Activated CD8-positive, alpha-beta memory T cell treated with anti-CD3 and anti-CD28 coated beads, Interleukin-2, amount 50 U/mL, for 24 hours (primary cell): ENCODE results near the gene USHBP1.
"Not testable (repeated sequence)": the region's sequence is repeated elsewhere in the genome, so short reads cannot be mapped to it uniquely, and the experiment has no call there.

Experiments used
- DNase-seq: peaks from one replicate; pipeline ENCODE4 v3.0.0-alpha.2; 2020; ENCODE audit errors: extremely low read depth

The USHBP1 gene

GRCh38 chr19:17296273-17296672, 31.7 kb upstream of the USHBP1 start:
- no peak for DNase-seq

GRCh38 chr19:17295551-17295950, 31.0 kb upstream of the USHBP1 start:
- DNase-seq = not testable (repeated sequence)

- no peak for DNase-seq
Measured at GRCh38 chr19:17294051-17294891, 29.7 kb upstream of the USHBP1 start.

- no peak for DNase-seq
Measured at GRCh38 chr19:17293605-17294004, 29.1 kb upstream of the USHBP1 start.

GRCh38 chr19:17292301-17293074, 27.9 kb upstream of the USHBP1 start:
- peak; percentile 45 for DNase-seq

- DNase-seq = no peak
Measured at GRCh38 chr19:17289489-17289888, 24.9 kb upstream of the USHBP1 start.

GRCh38 chr19:17286752-17287151, 22.2 kb upstream of the USHBP1 start:
- no peak for DNase-seq

- DNase-seq = no peak
Measured at GRCh38 chr19:17286263-17286662, 21.7 kb upstream of the USHBP1 start.

- DNase-seq = no peak
Measured at GRCh38 chr19:17285415-17286135, 21.0 kb upstream of the USHBP1 start.

GRCh38 chr19:17283504-17283996, 19.0 kb upstream of the USHBP1 start:
- DNase-seq = no peak

GRCh38 chr19:17282488-17283125, 18.1 kb upstream of the USHBP1 start:
- peak; percentile 44 for DNase-seq

- no peak for DNase-seq
Measured at GRCh38 chr19:17281391-17282304, 17.1 kb upstream of the USHBP1 start, which contains the start of gene ANKLE1. ANKLE1 (plus strand) TSS chr19:17281901; CDS start chr19:17281921, 20 bp downstream.

- DNase-seq = no peak
Measured at GRCh38 chr19:17279436-17279835, 14.9 kb upstream of the USHBP1 start.

GRCh38 chr19:17275441-17276175, 11.1 kb upstream of the USHBP1 start:
- no peak for DNase-seq

- not testable (repeated sequence) for DNase-seq
Measured at GRCh38 chr19:17274892-17275291, 10.3 kb upstream of the USHBP1 start.

GRCh38 chr19:17268754-17269153, 4.2 kb upstream of the USHBP1 start:
- no peak for DNase-seq

- DNase-seq = peak; percentile 93
Measured at GRCh38 chr19:17266975-17267788, 2.6 kb upstream of the USHBP1 start, which contains the start of gene BABAM1. BABAM1 (plus strand) TSS chr19:17267443; CDS start chr19:17268807, 1,364 bp downstream.

- no peak for DNase-seq
Measured at GRCh38 chr19:17266589-17266974, 2.0 kb upstream of the USHBP1 start.

- no peak for DNase-seq
Measured at GRCh38 chr19:17266026-17266425, 1.5 kb upstream of the USHBP1 start.
